Cardiac muscle cell (in vitro differentiated cells and primary cell): ENCODE results near the gene RAB40C. TPM values are rescaled to one million over a fixed set of nuclear protein-coding genes. Genes with fewer than 3 reads are reported as not detected.

Source experiments
- DNase-seq, 2 donors: peaks; one replicate each; pipeline versions ENCODE4 v3.0.0 to v3.0.0-alpha.2; 2010 to 2017; ENCODE audit warnings: low read depth in 1 of 2, low spot score in 1 of 2
- H3K27ac ChIP-seq: fragments of 200-600 bp; sonication (generic); 2 replicates; pipeline ENCODE4 v1.5.1; 2016
- H3K27me3 ChIP-seq: fragments of 200-600 bp; sonication (generic); 2 replicates; pipeline ENCODE4 v1.6.0; 2016; ENCODE audit warnings: control low read depth
- H3K36me3 ChIP-seq: fragments of 200-600 bp; sonication (generic); 2 replicates; pipeline ENCODE4 v1.5.1; 2016; ENCODE audit warnings: control low read depth
- H3K4me1 ChIP-seq: fragments of 200-600 bp; sonication (generic); 2 replicates; pipeline ENCODE4 v1.8.1; 2017; ENCODE audit warnings: low read depth, mild to moderate bottlenecking, mixed run types
- H3K4me3 ChIP-seq: fragments of 200-600 bp; sonication (generic); 2 replicates; pipeline ENCODE4 v1.5.1; 2016; ENCODE audit warnings: mild to moderate bottlenecking
- H3K9me3 ChIP-seq: fragments of 200-600 bp; sonication (generic); 2 replicates; pipeline ENCODE4 v1.5.1; 2017; ENCODE audit warnings: low read depth, mild to moderate bottlenecking, control low read depth
- polyA plus RNA-seq: library from polyadenylated mRNA; unstranded; fragments of >200 nt; fragmentation: Nextera tagmentation; extraction: Ambion mirVana; gene quantifications from 2 replicates; pipeline ENCODE4 v1.2.1, GENCODE V29; 2016
- total RNA-seq: library from RNA; depleted of rRNA; stranded (reverse); fragments of >200 nt; gene quantifications from 2 replicates; pipeline ENCODE4 v1.2.3, GENCODE V29; 2016
- TF ChIP-seq, protein P1 (sequence below): IDR thresholded peaks from 2 replicates; pipeline ENCODE4 v1.5.1; 2012; ENCODE audit warnings: low read depth, mild to moderate bottlenecking, low read length

RAB40C gene, protein sequence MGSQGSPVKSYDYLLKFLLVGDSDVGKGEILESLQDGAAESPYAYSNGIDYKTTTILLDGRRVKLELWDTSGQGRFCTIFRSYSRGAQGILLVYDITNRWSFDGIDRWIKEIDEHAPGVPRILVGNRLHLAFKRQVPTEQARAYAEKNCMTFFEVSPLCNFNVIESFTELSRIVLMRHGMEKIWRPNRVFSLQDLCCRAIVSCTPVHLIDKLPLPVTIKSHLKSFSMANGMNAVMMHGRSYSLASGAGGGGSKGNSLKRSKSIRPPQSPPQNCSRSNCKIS
- total RNA-seq = 40.7 and 45.9 TPM in 2 replicates
- polyA plus RNA-seq = 30.8 and 36.9 TPM in 2 replicates

DNA sequence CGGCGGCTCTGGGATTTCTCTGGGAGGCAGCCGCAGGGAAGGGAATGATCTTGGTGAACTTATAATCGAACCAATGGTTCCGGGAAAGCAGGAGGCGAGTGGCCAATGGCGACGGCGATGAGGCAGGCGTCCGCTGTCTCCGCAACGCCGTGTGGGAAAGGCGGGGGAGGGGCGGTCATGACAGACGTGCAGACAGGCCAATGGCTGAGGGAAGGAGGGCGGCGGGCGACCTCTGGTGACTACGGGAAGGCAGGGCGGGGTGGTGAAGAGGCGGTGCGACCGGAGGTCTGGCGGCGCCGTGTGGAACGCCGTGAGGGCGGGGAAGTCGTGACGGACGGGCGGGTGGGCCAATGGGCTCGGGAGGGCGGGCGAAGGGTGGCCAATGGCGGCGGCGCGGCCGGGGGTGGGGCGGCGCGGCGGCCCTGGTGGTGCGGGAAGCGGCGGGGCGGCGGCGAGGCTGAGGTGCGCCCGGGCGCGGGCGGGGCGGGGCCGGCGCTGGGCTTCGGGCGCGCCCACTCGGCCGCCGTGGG lies at the start of gene RAB40C:
RAB40C (plus strand) TSS at position 409 of the 530 bp plus-strand sequence. CDS start 226 bp downstream, outside the sequence.
- no peaks in the 10 kb centered on the region for H3K9me3 ChIP-seq
- peak within 1 kb of the TSS; percentile 98 for H3K27ac ChIP-seq
- TF ChIP-seq, protein P1, sequence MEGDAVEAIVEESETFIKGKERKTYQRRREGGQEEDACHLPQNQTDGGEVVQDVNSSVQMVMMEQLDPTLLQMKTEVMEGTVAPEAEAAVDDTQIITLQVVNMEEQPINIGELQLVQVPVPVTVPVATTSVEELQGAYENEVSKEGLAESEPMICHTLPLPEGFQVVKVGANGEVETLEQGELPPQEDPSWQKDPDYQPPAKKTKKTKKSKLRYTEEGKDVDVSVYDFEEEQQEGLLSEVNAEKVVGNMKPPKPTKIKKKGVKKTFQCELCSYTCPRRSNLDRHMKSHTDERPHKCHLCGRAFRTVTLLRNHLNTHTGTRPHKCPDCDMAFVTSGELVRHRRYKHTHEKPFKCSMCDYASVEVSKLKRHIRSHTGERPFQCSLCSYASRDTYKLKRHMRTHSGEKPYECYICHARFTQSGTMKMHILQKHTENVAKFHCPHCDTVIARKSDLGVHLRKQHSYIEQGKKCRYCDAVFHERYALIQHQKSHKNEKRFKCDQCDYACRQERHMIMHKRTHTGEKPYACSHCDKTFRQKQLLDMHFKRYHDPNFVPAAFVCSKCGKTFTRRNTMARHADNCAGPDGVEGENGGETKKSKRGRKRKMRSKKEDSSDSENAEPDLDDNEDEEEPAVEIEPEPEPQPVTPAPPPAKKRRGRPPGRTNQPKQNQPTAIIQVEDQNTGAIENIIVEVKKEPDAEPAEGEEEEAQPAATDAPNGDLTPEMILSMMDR = no peak
- H3K27me3 ChIP-seq = no peaks in the 10 kb centered on the region
- peaks cover 13% of the 10 kb centered on the region for H3K4me1 ChIP-seq
- H3K4me3 ChIP-seq = peak within 1 kb of the TSS; percentile 80
- H3K36me3 ChIP-seq = no peaks in the 10 kb centered on the region
- DNase-seq = peak; percentile 99

DNA sequence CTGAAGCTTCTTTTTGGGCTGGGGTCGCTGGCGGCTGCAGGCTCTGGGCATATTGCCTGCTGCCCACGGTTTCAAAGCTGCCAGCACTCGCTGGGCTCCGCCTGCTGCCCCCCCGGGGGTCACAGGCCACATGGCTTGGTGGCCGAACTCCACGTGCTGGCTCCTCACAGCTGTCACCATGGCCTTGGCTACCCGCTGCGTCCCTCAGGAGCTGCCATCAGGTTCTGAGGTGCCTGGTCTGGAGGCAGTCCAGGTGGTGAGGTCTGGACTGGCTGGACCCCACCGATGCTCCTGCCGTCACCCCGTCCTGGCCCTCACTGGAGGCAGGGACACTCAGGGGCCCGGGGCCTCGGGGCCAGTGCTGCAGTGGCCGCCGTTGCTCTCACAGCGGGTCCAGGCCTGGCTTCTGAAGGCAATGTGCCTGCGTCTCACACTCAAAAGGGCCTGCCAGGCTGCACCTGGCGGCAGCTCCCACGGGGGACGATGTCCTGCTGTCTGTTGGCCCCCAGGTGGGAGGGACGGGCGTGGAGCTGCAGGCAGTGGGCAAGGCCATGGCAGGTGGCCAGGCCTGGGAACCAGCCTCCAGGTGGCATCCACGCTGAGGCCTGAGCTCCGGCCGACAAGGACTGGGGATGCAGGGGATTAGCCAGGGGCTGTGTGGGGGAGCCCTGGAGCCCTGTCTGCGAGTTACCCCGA lies 49.1 kb upstream of the RAB40C start:
- Histone ChIP-seq H3K9me3 (no peaks in the 10 kb centered on the region), H3K27ac (no peak overlapping the region), H3K27me3 (no peaks in the 10 kb centered on the region), H3K4me3 (no peak overlapping the region), H3K4me1 (no peaks in the 10 kb centered on the region), H3K36me3 (no peaks in the 10 kb centered on the region)
- DNase-seq = no peak
- TF ChIP-seq, protein P1 = no peak

DNA sequence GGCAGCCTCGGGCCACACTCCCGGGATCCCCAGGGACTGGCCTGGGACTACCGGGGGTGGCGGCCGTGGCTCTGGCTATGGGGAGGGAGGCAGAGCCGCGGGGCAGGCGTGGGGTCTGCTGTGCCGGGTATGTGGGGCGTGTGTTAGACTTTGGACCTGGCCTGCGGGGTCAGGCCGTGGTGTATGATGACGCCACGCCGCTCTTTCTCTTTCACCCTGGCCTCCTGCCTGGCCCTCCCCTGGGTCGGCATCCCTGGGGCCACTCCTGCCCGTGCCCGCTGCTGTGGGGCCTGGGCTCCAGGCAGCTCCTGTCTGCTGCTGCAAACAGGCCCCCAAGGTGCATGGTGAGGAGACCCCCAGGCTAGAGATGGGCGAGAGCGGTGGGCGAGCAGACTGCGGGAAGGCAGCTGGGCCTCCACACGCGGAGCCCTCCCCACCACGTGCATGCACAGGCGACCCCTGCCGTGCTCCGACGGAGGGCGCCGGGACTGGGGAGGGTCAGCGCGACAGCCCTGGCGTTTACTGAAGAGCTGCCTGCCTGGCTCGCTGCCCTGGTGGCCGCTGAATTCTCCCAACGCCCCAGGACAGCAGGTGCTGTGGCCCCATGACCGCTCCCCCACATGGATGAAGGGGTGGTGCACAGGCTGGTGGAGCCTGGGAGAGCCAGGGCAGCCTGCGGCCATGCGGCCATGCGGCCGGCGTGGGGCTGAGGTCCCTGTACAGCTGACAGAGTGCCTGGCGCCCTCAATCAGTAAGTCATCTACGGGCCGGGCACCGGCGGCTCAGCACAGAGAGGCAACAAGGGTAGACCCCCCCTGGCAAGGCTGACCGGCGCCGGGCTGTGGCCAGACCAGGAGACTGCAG lies 46.3 kb upstream of the RAB40C start:
- Histone ChIP-seq H3K27me3 (no peaks in the 10 kb centered on the region), H3K27ac (no peak overlapping the region), H3K9me3 (no peaks in the 10 kb centered on the region), H3K4me3 (no peak overlapping the region), H3K4me1 (no peaks in the 10 kb centered on the region), H3K36me3 (peaks cover 2% of the 10 kb centered on the region)
- TF ChIP-seq, protein P1 = no peak
- DNase-seq = no peak

DNA sequence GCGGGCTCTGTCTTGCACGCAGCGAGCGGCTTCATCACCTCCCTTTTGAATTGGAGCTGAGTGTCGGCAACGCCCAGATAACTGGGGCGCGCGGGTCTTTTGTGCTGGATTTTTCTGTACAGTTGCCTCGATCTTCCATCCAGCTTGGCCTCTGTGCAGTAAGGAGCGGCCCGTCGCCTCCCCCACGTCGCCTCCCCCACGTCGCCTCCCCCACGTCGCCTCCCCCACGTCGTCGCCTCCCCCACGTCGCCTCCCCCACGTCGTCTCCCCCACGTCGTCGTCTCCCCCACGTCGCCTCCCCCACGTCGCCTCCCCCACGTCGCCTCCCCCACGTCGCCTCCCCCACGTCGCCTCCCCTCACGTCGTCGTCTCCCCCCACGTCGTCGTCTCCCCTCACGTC lies 45.3 kb upstream of the RAB40C start:
- no peak for DNase-seq
- H3K4me3 ChIP-seq = no peak overlapping the region
- H3K9me3 ChIP-seq = no peaks in the 10 kb centered on the region
- no peak overlapping the region for H3K27ac ChIP-seq
- TF ChIP-seq, protein P1 = no peak
- H3K4me1 ChIP-seq = no peaks in the 10 kb centered on the region
- peaks cover 6% of the 10 kb centered on the region for H3K36me3 ChIP-seq
- H3K27me3 ChIP-seq = no peaks in the 10 kb centered on the region

DNA sequence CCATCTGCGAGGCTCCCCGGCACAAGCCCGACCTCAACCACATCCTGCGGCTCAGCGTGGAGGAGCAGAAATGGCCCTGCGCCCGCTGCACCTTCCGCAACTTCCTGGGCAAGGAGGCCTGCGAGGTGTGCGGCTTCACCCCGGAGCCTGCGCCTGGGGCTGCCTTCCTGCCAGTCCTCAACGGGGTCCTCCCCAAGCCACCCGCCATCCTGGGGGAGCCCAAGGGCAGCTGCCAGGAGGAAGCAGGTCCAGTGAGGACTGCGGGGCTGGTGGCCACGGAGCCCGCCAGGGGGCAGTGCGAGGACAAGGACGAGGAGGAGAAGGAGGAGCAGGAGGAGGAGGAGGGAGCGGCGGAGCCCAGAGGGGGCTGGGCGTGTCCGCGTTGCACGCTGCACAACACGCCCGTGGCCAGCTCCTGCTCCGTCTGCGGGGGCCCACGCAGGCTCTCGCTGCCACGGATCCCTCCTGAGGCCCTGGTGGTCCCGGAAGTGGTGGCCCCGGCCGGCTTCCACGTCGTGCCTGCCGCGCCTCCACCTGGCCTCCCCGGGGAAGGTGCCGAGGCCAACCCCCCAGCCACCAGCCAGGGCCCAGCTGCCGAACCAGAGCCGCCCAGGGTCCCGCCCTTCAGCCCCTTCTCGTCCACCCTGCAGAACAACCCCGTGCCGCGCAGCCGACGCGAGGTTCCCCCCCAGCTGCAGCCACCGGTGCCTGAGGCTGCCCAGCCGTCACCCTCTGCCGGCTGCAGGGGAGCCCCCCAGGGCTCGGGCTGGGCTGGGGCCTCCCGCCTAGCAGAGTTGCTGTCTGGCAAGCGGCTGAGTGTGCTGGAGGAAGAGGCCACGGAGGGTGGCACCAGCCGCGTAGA lies 42.7 kb upstream of the RAB40C start:
- Histone ChIP-seq H3K36me3 (peaks cover 10% of the 10 kb centered on the region), H3K9me3 (no peaks in the 10 kb centered on the region), H3K4me3 (no peak overlapping the region), H3K27me3 (no peaks in the 10 kb centered on the region), H3K4me1 (no peaks in the 10 kb centered on the region), H3K27ac (no peak overlapping the region)
- peak; percentile 42 to 68 for DNase-seq
- TF ChIP-seq, protein P1 = peak; percentile 39
